ENCODE data around the gene GNB3.
"Not testable (repeated sequence)": the region's sequence is repeated elsewhere in the genome, so short reads cannot be mapped to it uniquely, and the experiment has no call there.

Gene GNB3

GRCh38 chr12:6888360-6888759, 47.6 kb downstream of the GNB3 start:
- Mint-ChIP-seq H3K27me3 (no peaks in the 10 kb centered on the region), H3K36me3 (ENCODE audit: low read depth) (peaks cover 33% of the 10 kb centered on the region), H3K27ac (no peak overlapping the region), H3K9me3 (no peaks in the 10 kb centered on the region), H3K4me3 (no peak overlapping the region), H3K4me1 (ENCODE audit: low read depth) (peaks cover 20% of the 10 kb centered on the region)
- no peak for DNase-seq

GRCh38 chr12:6888794-6889193, 48.1 kb downstream of the GNB3 start:
- peaks cover 20% of the 10 kb centered on the region for H3K4me1 Mint-ChIP-seq (ENCODE audit: low read depth)
- DNase-seq, H3K4me3 Mint-ChIP-seq, H3K27me3 Mint-ChIP-seq, H3K27ac Mint-ChIP-seq, H3K9me3 Mint-ChIP-seq: not testable (repeated sequence)
- peaks cover 30% of the 10 kb centered on the region for H3K36me3 Mint-ChIP-seq (ENCODE audit: low read depth)

GRCh38 chr12:6889775-6890573, 49.2 kb downstream of the GNB3 start:
- not testable (repeated sequence) for H3K9me3 Mint-ChIP-seq, H3K27me3 Mint-ChIP-seq, DNase-seq
- H3K4me3 Mint-ChIP-seq, result peak overlapping the region; percentile 80
- peaks cover 20% of the 10 kb centered on the region for H3K4me1 Mint-ChIP-seq (ENCODE audit: low read depth)
- H3K27ac Mint-ChIP-seq, result peak overlapping the region; percentile 99
- H3K36me3 Mint-ChIP-seq (ENCODE audit: low read depth), result peaks cover 18% of the 10 kb centered on the region

- Mint-ChIP-seq H3K27me3 (no peaks in the 10 kb centered on the region), H3K27ac (peak overlapping the region; percentile 99), H3K4me3 (peak overlapping the region; percentile 80), H3K36me3 (ENCODE audit: low read depth) (peaks cover 9% of the 10 kb centered on the region), H3K4me1 (ENCODE audit: low read depth) (peaks cover 20% of the 10 kb centered on the region), H3K9me3 (no peaks in the 10 kb centered on the region)
- peak; percentile 99 for DNase-seq
Measured at GRCh38 chr12:6890789-6891645, 50.3 kb downstream of the GNB3 start.

- Mint-ChIP-seq H3K27me3 (no peaks in the 10 kb centered on the region), H3K4me3 (peak overlapping the region; percentile 80), H3K36me3 (ENCODE audit: low read depth) (peaks cover 9% of the 10 kb centered on the region), H3K9me3 (no peaks in the 10 kb centered on the region), H3K27ac (peak overlapping the region; percentile 99), H3K4me1 (ENCODE audit: low read depth) (peaks cover 20% of the 10 kb centered on the region)
- DNase-seq, result peak; percentile 49
Measured at GRCh38 chr12:6891646-6892001, 50.9 kb downstream of the GNB3 start.

- H3K4me1 Mint-ChIP-seq (ENCODE audit: low read depth), result peaks cover 20% of the 10 kb centered on the region
- H3K4me3 Mint-ChIP-seq, result peak overlapping the region; percentile 80
- H3K9me3 Mint-ChIP-seq; DNase-seq; H3K36me3 Mint-ChIP-seq (ENCODE audit: low read depth); H3K27me3 Mint-ChIP-seq: not testable (repeated sequence)
- H3K27ac Mint-ChIP-seq, result peak overlapping the region; percentile 73
Measured at GRCh38 chr12:6892683-6893082, 52.0 kb downstream of the GNB3 start.

GRCh38 chr12:6894321-6894720, 53.6 kb downstream of the GNB3 start:
- Mint-ChIP-seq H3K27me3 (no peaks in the 10 kb centered on the region), H3K4me1 (ENCODE audit: low read depth) (peaks cover 20% of the 10 kb centered on the region), H3K9me3 (no peaks in the 10 kb centered on the region), H3K27ac (no peak overlapping the region), H3K4me3 (no peak overlapping the region), H3K36me3 (ENCODE audit: low read depth) (peaks cover 6% of the 10 kb centered on the region)
- no peak for DNase-seq
